ENCODE measurements around the gene KCNMB3. TPM values are rescaled to one million over a fixed set of nuclear protein-coding genes. Genes with fewer than 3 reads are reported as not detected.
"Not testable (repeated sequence)": the region's sequence is repeated elsewhere in the genome, so short reads cannot be mapped to it uniquely, and the experiment has no call there.

Gene KCNMB3, protein sequence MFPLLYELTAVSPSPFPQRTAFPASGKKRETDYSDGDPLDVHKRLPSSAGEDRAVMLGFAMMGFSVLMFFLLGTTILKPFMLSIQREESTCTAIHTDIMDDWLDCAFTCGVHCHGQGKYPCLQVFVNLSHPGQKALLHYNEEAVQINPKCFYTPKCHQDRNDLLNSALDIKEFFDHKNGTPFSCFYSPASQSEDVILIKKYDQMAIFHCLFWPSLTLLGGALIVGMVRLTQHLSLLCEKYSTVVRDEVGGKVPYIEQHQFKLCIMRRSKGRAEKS
- total RNA-seq = 1.3 TPM

- no peak for DNase-seq (ENCODE audit: low read depth in 2 of 3, low spot score in 2 of 3)
These were observed at the start of gene KCNMB3 for GRCh38 chr3:179250803-179251476. TSS of gene KCNMB3 (minus strand) at chr3:179251114. CDS start at chr3:179250990, 124 bp downstream.

DNA sequence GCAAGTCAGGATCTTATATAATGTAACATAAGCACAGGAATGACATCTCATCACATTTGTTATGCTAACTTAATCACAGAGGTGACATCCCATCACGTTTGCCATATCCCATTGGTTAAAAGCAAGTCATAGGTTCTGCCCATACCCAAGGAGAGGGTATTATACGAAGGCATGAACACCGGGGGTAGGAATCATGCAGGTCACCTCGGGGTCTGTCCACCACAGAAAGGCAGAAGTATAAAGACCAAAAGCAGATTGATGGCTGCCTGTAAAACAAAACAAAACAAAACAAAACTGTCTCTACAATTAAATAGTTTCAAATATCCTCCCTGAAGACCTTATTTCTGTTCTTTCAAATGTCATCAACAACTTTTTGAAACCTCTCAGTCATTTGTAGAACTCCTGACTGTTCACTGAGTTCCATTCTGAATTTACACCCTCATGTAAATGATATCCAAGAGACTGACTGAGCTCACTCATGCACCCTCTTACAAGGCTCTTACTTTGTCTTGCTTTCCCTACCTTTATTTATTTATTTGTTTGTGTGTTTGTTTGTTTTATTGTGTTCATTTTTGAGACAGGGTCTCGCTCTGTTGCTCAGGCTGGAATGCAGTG is 49.2 kb upstream of the KCNMB3 start:
- no peak for DNase-seq (ENCODE audit: low read depth in 2 of 3, low spot score in 2 of 3)

- no peak for DNase-seq (ENCODE audit: low read depth in 2 of 3, low spot score in 2 of 3)
These were observed 48.4 kb upstream of the KCNMB3 start for GRCh38 chr3:179299316-179299715.

GRCh38 chr3:179297971-179298725 is 47.2 kb upstream of the KCNMB3 start:
- DNase-seq (ENCODE audit: low read depth in 2 of 3, low spot score in 2 of 3) = no peak

- no peak for DNase-seq (ENCODE audit: low read depth in 2 of 3, low spot score in 2 of 3)
These were observed 41.5 kb upstream of the KCNMB3 start for GRCh38 chr3:179292450-179292849.

DNA sequence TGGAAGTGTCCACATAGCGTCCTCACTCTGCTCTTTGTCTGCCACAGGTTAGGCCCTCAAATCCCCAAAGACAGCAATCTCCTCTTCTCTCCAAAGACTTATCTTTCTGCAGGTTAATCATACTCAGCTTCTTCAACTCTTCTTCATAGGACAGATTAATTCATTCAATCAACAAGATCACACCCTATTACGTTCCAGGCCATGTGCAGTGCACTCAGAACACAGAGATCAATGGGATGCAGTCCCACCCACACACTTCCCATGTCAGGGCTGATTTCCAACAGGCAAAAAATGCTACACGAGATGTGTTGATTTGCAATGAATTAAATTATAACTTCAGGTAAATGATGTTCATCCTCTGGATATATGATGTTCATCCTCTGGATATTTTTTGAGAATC is 38.4 kb upstream of the KCNMB3 start:
- no peak for DNase-seq (ENCODE audit: low read depth in 2 of 3, low spot score in 2 of 3)

- no peak for DNase-seq (ENCODE audit: low read depth in 2 of 3, low spot score in 2 of 3)
These were observed 37.9 kb upstream of the KCNMB3 start for GRCh38 chr3:179288845-179289244.

DNA sequence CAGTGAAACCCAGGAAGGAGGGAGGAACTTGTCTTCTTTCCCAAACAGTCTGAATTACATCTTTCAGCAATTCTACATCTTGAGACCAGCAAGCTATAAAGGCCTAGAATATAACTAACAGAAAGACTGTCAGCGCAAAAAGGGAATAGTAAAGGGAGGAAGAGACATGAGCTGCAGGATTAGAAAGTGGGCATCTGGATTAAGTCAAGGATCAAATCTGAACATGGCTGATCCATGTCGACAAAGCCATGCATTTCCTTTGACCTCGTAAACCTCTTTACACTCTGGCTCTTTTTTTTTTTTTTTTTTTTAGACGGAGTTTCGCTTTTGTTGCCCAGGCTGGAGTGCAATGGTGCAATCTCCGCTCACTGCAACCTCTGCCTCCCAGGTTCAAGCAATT is 35.4 kb upstream of the KCNMB3 start:
- DNase-seq (ENCODE audit: low read depth in 2 of 3, low spot score in 2 of 3) = no peak

GRCh38 chr3:179281825-179282224 is 30.9 kb upstream of the KCNMB3 start:
- DNase-seq (ENCODE audit: low read depth in 2 of 3, low spot score in 2 of 3) = no peak

GRCh38 chr3:179279837-179280236 is 28.9 kb upstream of the KCNMB3 start:
- DNase-seq (ENCODE audit: low read depth in 2 of 3, low spot score in 2 of 3) = no peak

DNA sequence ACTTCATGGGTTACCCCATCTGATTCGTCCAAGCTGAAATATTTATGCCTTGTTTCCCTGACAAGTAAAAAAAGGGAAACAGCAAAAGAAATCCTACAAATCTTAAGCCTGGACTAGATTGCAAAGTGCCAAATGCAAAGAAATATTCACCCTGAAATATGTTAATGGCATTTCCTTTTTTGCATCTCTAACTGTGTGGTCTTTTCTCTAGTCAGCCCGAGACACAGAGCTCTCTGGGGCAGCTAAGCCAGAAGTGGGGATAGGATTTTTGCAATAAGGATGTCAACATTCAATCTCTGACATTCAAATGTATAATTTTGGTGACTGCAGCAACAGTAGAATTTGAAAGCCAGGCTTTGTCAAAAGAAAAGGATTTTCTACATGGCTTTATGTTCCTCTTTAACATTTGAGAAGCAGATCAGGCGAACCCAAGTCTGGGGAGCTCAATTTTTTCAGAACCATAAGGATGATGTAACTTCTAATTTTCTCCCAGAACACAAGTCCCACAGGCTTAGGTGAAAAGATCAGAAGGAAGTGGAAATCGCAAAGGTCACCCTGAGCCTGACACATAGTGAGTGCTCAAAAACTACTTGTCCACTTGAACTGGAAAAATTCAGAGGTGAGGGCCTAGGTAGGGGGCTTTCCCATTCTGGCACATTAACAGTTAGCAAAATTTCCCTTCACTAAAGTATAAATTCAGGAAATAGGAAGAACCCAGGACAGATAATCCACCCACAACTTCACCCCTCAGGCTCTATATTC is 28.2 kb upstream of the KCNMB3 start:
- DNase-seq (ENCODE audit: low read depth in 2 of 3, low spot score in 2 of 3) = no peak

- DNase-seq (ENCODE audit: low read depth in 2 of 3, low spot score in 2 of 3) = no peak
These were observed 27.2 kb upstream of the KCNMB3 start for GRCh38 chr3:179278151-179278550.

- DNase-seq (ENCODE audit: low read depth in 2 of 3, low spot score in 2 of 3) = no peak
These were observed 25.8 kb upstream of the KCNMB3 start for GRCh38 chr3:179276743-179277142.

- DNase-seq (ENCODE audit: low read depth in 2 of 3, low spot score in 2 of 3) = no peak
These were observed 25.1 kb upstream of the KCNMB3 start for GRCh38 chr3:179276001-179276400.

GRCh38 chr3:179274434-179274833 is 23.5 kb upstream of the KCNMB3 start:
- not testable (repeated sequence) for DNase-seq (ENCODE audit: low read depth in 2 of 3, low spot score in 2 of 3)

GRCh38 chr3:179272385-179272784 is 21.5 kb upstream of the KCNMB3 start:
- DNase-seq (ENCODE audit: low read depth in 2 of 3, low spot score in 2 of 3) = peak in 1 of 3 donors; percentile 9

- DNase-seq (ENCODE audit: low read depth in 2 of 3, low spot score in 2 of 3) = no peak
These were observed 18.3 kb upstream of the KCNMB3 start for GRCh38 chr3:179269152-179269707.

GRCh38 chr3:179268400-179269051 is 17.6 kb upstream of the KCNMB3 start:
- no peak for DNase-seq (ENCODE audit: low read depth in 2 of 3, low spot score in 2 of 3)

DNA sequence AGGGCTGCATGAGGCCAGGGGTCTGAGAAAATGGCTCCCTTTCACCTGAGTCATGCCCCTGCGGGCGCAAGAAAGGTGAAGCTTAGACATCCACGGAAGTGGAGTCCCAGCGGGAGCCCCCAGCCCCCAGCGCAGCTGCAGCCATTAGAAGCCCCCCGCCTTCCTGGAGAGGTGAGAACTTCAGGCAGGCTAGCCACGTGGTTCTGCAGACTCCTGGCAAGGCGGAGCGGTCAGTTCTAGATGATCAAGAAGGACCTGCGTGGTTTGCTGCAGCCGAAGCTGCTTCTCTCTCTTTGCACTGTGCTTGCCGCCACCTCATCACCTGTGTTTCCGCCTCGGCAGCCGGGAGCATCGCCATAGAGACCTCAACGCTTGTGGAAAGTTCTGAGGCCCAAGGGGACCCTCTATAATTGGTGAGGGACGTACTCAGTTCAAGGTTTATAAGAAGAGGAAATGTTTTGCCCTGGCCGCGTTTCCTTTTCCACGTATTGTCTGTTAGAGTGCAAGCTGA is 15.8 kb upstream of the KCNMB3 start:
- no peak for DNase-seq (ENCODE audit: low read depth in 2 of 3, low spot score in 2 of 3)

Data from hematopoietic multipotent progenitor cell (in vitro differentiated cells).